Stimulated activated CD8-positive, alpha-beta memory T cell treated with anti-CD3 and anti-CD28 coated beads, Interleukin-2, amount 100 ng/mL, for 1 hour (primary cell): ENCODE results near the gene SLC6A7.

ENCODE experiments used
- DNase-seq, 2 donors: peaks; one replicate each; pipeline ENCODE4 v3.0.0-alpha.2; 2020; ENCODE audit warnings: low read depth in 2 of 2

SLC6A7 gene

DNA sequence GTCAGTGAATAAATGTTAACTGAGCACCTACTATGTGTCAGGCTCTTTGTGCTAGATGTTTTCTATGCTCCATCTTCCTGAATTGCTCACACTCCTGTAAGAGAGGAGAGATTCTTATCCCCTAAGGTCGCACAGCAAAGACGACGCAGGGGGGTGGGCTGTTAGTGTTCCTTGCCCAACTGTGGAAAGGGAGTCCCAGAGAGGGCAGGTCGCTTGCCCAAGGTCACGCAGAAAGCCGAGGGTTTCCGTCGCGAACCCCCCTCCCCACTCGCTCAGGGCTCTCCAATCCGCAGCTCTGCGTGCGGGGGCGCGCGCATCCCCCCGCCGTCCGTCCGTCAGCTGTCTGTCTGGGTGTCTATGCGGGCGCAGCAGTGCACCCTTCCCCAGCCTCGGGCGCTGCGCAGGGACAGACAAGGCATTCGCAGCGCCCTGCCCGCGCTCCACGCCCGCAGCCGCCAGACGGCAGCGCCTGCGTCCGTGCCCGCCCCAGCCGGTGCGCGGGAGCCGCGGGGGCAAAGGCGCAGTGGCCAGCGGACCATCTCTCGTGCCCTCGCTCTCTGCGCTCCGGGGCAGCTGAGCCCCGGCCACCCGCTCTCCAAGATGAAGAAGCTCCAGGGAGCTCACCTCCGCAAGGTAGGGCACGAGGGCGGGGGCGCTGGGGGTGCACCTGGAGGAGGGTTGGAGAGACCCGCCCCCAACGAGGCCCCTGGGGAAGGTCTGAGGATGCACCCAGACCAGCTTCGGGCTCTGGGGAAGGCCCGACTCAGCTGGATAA is at the start of gene SLC6A7:
Gene SLC6A7 (plus strand): TSS at position 335 of the 775 bp plus-strand sequence. CDS start 266 bp downstream, at position 601.
- DNase-seq: no peak

GRCh38 chr5:150140830-150141229 is 49.0 kb upstream of the SLC6A7 start:
- DNase-seq: no peak

- DNase-seq: no peak
These were observed 48.2 kb upstream of the SLC6A7 start for GRCh38 chr5:150141544-150142184.

GRCh38 chr5:150142185-150142958 is 47.5 kb upstream of the SLC6A7 start:
- DNase-seq: no peak

DNA sequence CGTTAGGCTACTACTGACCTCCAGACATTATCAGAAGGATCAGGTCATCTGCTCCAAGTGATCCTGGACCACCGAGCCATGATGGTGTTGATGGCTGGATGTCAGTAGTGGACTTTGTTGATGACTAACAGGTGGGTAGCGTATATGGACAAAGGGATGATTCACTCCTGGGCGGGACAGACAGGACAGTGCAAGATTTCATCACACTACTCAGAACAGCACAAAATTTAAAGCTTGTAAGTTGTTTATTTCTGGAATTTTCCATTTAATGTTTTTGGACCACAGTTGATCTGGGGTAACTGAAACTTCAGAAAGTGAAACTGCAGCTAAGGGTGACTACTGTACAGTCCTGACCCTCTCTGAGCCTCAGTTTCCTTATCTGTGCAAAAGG is 46.9 kb upstream of the SLC6A7 start:
- no peak for DNase-seq

DNA sequence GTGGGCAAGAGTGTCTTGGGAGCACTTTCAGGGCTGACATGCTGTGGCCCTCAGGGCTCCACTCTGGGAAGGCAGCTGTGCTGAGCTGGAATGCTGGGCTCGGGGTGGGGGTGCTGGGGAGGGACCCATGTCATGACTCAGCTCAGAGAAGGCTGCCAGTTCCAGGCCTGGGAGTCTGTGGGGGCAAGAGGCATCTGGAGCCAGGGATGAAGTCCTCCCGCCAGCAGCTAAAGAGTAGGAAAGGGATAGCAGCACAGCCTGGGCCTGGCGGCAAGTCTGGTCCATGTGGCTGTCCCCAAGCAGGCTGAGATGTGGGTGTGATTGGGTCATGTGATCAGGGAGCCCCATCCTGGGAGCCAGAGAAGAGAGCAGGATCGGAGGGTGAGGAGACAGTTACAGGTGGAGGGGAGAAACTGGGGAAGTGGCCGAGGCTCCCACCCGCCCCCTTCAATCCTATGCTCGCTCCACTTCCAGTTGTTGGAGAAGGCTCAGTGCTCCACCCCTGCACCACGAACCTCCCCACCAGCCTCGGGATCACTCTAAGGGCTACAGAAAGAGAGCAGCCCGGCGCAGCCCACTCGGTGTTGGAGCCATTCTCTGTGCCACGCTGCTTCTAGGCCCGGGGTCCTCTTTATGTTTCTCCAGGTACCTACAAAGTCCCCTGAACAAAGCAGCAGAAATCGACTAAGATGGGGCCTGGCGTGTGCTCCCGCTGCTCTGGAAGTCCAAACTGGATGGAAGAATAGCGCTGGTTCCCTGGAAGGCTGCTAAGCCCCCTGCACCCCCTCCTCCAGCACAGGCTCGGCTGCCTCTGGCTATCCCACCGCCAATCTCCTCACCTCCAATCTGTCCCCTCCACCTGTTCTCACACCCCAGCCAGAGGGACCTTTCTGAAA is 46.3 kb upstream of the SLC6A7 start:
- no peak for DNase-seq

DNA sequence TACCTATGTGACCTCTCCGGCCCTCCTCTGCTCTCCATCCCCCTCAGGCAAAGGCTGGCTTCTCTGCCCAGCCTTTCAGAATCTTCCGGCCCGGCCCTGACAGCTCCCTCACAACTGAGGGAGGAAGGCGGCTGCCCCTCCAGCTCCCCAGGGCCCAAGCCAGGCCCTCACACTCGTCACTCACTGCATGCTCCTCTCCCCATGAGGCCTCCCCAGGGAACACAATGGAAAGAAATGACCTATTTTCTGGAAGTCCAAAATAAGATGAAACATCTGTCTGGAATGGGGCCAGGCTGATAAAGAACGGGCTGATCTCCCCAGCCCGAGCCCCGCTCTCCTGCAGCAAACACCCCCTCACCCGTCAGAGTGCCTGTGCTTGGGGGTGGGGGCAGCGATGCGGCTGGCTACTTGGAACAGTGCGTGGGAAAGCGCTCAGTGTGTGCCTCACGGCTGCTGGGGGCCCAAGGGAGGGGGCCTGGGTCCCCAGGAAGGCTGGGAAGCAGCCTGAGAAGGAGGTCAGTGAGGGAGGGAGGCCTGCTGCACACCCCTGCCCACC is 45.5 kb upstream of the SLC6A7 start:
- DNase-seq: no peak

DNA sequence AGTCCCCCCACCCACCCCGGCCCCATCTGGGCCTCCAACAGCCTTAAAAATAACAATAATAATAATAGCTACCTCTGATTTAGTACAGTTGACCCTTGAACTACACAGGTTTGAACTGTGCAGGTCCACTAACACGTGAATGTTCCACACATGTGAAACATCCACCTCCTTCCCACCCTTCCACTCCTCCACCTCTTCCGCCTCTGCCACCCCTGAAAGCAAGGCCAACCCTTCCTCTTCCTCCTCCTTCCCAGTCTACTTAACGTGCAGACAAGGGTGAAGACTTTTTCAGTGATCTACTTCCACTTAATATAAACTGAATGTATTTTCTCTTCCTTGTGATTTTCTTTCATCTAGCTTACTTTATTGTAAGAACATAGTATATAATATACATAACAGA is 45.0 kb upstream of the SLC6A7 start:
- DNase-seq: no peak

GRCh38 chr5:150146235-150146634 is 43.6 kb upstream of the SLC6A7 start:
- DNase-seq: no peak

DNA sequence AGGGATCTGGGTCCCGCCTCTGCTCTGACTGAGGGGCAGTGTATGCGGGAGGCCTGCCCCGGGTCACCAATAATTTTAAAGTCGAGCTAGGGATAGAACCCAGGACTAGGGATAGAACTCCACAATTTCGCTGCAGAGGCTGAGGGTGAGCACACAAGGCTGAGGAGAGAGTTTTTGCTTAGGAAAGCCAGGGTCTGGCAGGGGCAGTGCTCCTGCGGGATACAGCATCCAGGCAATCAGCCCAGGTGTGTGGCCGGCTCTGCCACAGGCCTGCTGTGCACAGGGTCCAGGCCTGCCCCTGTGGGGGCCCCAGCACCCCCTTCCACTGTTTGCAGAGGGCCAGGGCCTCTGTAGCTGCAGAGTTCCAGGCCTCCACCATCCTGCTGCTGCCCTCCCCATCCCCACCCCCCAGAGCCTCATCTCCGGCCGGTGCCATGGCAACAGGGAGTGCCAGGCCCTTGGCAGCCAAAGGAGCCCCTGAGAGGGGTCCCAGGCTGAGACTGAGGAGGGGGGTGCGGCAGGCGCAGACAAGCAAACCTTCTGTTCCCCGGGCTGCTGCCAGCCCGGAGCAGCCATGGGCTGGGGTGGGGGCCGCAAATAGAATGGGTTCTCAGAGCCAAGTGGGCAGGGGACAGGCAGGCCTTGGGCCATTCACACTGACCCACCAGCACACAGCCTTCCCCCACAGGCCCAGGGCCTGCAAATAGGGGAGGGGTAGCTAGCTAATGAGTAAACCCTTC is 42.8 kb upstream of the SLC6A7 start:
- no peak for DNase-seq

DNA sequence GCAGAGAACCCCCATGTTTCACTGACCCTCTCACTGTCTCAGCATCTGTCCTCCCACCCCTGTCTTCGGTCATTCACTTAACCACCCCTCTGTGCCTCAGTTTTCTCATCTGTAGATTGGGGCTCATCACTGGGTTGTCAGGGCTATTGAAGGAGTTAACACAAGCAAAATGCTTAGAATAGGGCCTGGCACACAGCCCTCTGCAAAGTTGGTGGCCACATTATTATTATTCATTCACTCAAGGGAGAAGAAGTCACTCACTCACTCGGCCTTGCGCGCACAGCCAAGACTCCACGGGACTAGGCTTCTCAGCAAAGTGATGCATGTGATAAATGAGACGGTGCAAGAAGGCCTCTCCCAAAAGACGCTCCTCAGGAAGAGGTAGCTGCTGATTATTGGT is 42.2 kb upstream of the SLC6A7 start:
- DNase-seq: no peak

GRCh38 chr5:150148117-150148927 is 41.5 kb upstream of the SLC6A7 start:
- no peak for DNase-seq

GRCh38 chr5:150149618-150150017 is 40.2 kb upstream of the SLC6A7 start:
- DNase-seq: no peak

- no peak for DNase-seq
These were observed 37.0 kb upstream of the SLC6A7 start for GRCh38 chr5:150152636-150153462.

DNA sequence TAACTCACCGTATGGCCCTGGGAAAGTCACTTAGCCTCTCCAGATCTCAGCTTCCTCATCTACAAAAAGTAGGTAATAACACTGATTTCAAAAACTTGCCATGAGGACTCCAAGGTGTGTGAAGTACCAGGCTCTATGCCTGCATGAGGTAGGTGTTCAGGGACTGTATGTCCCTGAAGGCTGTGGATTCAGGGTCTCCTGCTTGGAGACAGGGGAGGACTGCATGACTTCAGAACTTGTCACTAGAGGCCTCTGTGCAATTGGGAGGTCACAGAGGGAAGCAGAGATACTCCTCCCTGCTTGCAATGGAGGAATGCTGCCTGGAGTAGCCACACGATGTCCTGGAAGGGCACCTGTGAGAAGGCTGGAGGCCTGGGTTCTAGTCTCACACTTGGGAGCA is 36.4 kb upstream of the SLC6A7 start:
- no peak for DNase-seq

GRCh38 chr5:150153957-150154617 is 35.8 kb upstream of the SLC6A7 start:
- DNase-seq: no peak

- DNase-seq: no peak
These were observed 35.2 kb upstream of the SLC6A7 start for GRCh38 chr5:150154618-150155128.
